ENCODE data around the gene CYP2C8. TPM values are rescaled to one million over a fixed set of nuclear protein-coding genes. Genes with fewer than 3 reads are reported as not detected.

Gene CYP2C8
- total RNA-seq, 1 experiment from 2014 or later = not detected

Other genes with a start within 250 kb of the CYP2C8 start
- gene CYP2C9, start 130.8 kb downstream of the CYP2C8 start, total RNA-seq (2014; rRNA removed; shearing (Covaris generic)) = not detected in 2 replicates
- gene ACSM6, start 124.7 kb upstream of the CYP2C8 start, total RNA-seq (2014; rRNA removed; shearing (Covaris generic)) = not detected in 2 replicates
- 17.7 and 21.9 TPM in 2 replicates for gene PDLIM1, start 221.5 kb upstream of the CYP2C8 start, total RNA-seq (2014; rRNA removed; shearing (Covaris generic))